K562 (cell line): ENCODE results near the gene ARHGAP33. TPM values are rescaled to one million over a fixed set of nuclear protein-coding genes. Genes with fewer than 3 reads are reported as not detected.

Experiments
- ATAC-seq: fragments of 200-7000 bp; cut with Tn5 transposase; 3 replicates; pipeline ENCODE4 v1.9.1; 2020; ENCODE audit warnings: moderate library complexity
- BruUV-seq: library from RNA; stranded (reverse); fragments of 400-500 nt; replicated peaks from 2 replicates; lab custom pipeline; 2021; lab: Mats Ljungman, UMichigan
- CTCF ChIA-PET: fragments of 300-600 bp; formaldehyde crosslinking; extraction: SDS; loops from one replicate; lab custom pipeline; 2021; ENCODE audit warnings: low intra/inter-chr PET ratio; lab: Yijun Ruan, JAX
- POLR2A ChIA-PET: fragments of 300-600, 350-650 bp; sonication (Branson Sonifier 250); formaldehyde crosslinking; extraction: SDS; loops from one replicate; lab custom pipeline; 2021; ENCODE audit warnings: antibody characterized with exemption, inconsistent platforms; lab: Yijun Ruan, JAX
- DNase-seq, 4 experiments: peaks; one replicate each; pipeline versions ENCODE4 v3.0.0 to v3.0.0-alpha.2; 2011 to 2018; ENCODE audit warnings: low spot score in 3 of 4, mixed read lengths in 3 of 4; ENCODE audit errors: extremely low read depth in 1 of 4
- FAIRE-seq: peaks from 2 replicates; lab custom pipeline; 2011; peaks lifted over from hg19 to GRCh38; lab: Jason Lieb, UNC
- H2AFZ ChIP-seq: 2 replicates; pipeline ENCODE4 v1.6.0; 2011; ENCODE audit warnings: low read depth, low read length, control low read depth, inconsistent platforms
- H3K27ac ChIP-seq: fragments of 200-600 bp; 3 replicates; pipeline ENCODE4 v1.8.0; 2011; ENCODE audit warnings: low read depth, mild to moderate bottlenecking, control low read depth, inconsistent platforms, low read length, moderate library complexity, mixed read lengths; ENCODE audit errors: extremely low read depth
- H3K27me3 ChIP-seq, 2 experiments: fragments of 300-600 bp in 1 of 2; 2 replicates in 1 of 2; 3 replicates in 1 of 2; pipeline versions ENCODE4 v1.6.0 to v1.8.0; 2011; ENCODE audit warnings: inconsistent platforms in 2 of 2, low read length in 2 of 2, mild to moderate bottlenecking in 1 of 2, mixed read lengths in 1 of 2, moderate library complexity in 1 of 2; ENCODE audit not compliant: control insufficient read depth in 2 of 2, insufficient read depth in 2 of 2
- H3K36me3 ChIP-seq: fragments of 300-600 bp; 3 replicates; pipeline ENCODE4 v1.8.0; 2011; ENCODE audit warnings: mild to moderate bottlenecking, low read length, inconsistent platforms; ENCODE audit not compliant: control insufficient read depth, insufficient read depth
- H3K4me1 ChIP-seq, 2 experiments: fragments of 200-600 bp in 1 of 2; replicated peaks in 1 of 2; 2 replicates in 1 of 2; 3 replicates in 1 of 2; pipeline versions ENCODE4 v1.5.1 to v1.8.0; 2011; ENCODE audit warnings: inconsistent platforms in 2 of 2, low read length in 2 of 2, mild to moderate bottlenecking in 1 of 2, mixed read lengths in 1 of 2, moderate library complexity in 1 of 2; ENCODE audit not compliant: control insufficient read depth in 2 of 2, insufficient read depth in 2 of 2
- H3K4me2 ChIP-seq: 2 replicates; pipeline ENCODE4 v1.6.1; 2011; ENCODE audit warnings: low read length, control low read depth, inconsistent platforms, mixed read lengths; ENCODE audit not compliant: insufficient read depth
- H3K4me3 ChIP-seq: fragments of 200-600 bp; sonication (generic), shearing (Covaris generic); 2 replicates; pipeline ENCODE4 v1.5.1; 2016; ENCODE audit warnings: control low read depth, inconsistent platforms
- H3K79me2 ChIP-seq: fragments of 200-600 bp; 3 replicates; pipeline ENCODE4 v1.8.0; 2011; ENCODE audit warnings: low read length, inconsistent platforms; ENCODE audit not compliant: control insufficient read depth, insufficient read depth
- H3K9ac ChIP-seq, 2 experiments: 2 replicates each; pipeline versions ENCODE4 v1.6.0 to v1.6.1; 2011; ENCODE audit warnings: low read depth in 2 of 2, low read length in 2 of 2, control low read depth in 1 of 2, inconsistent platforms in 1 of 2, mild to moderate bottlenecking in 1 of 2, mixed read lengths in 1 of 2; ENCODE audit not compliant: insufficient read depth in 1 of 2
- H3K9me1 ChIP-seq: one replicate; pipeline ENCODE4 v1.6.0; 2011; ENCODE audit warnings: inconsistent platforms, mild to moderate bottlenecking, low read length, moderate library complexity; ENCODE audit not compliant: control insufficient read depth, insufficient read depth
- H3K9me3 ChIP-seq: replicated peaks from 2 replicates; pipeline ENCODE4 v1.5.1; 2011; ENCODE audit warnings: low read depth, low read length, inconsistent platforms; ENCODE audit not compliant: control insufficient read depth, insufficient read depth
- H4K20me1 ChIP-seq: replicated peaks from 2 replicates; pipeline ENCODE4 v1.6.1; 2011; ENCODE audit warnings: low read length, inconsistent platforms, mixed read lengths; ENCODE audit not compliant: control insufficient read depth, insufficient read depth
- BACH1 ChIP-seq: fragments of 200-800 bp; sonication (Bioruptor generic); IDR thresholded peaks from 2 replicates; pipeline ENCODE4 v1.6.1; 2016; ENCODE audit warnings: missing genetic modification characterization, missing compliant biosample characterization
- KLF13 ChIP-seq: fragments of 450-650 bp; IDR thresholded peaks from 2 replicates; pipeline ENCODE4 v1.6.1; 2016; ENCODE audit warnings: missing genetic modification characterization, low read depth, mild to moderate bottlenecking, missing compliant biosample characterization, moderate library complexity, borderline replicate concordance
- RAD21 ChIP-seq, 2 experiments: fragments of 250-450 bp in 1 of 2; fragments of 450-650 bp in 1 of 2; sonication (Bioruptor Pico) in 1 of 2; formaldehyde crosslinking in 1 of 2; IDR thresholded peaks in 1 of 2; conservative IDR thresholded peaks in 1 of 2; 2 replicates each; pipeline versions ENCODE4 v1.4.0 to v1.8.0; 2020 to 2022; ENCODE audit warnings: mild to moderate bottlenecking in 2 of 2, moderate library complexity in 1 of 2
- RBM15 ChIP-seq: fragments of 200-400 bp; formaldehyde crosslinking; IDR thresholded peaks from 2 replicates; pipeline ENCODE4 v1.6.1; 2018; ENCODE audit warnings: mild to moderate bottlenecking, low read length, moderate library complexity; ENCODE audit not compliant: insufficient read depth
- TFAM ChIP-seq: fragments of 250-450 bp; sonication (Bioruptor Pico); conservative IDR thresholded peaks from 2 replicates; pipeline ENCODE4 v1.5.0; 2021; ENCODE audit warnings: mild to moderate bottlenecking, moderate library complexity
- XRCC3 ChIP-seq: fragments of 450-650 bp; IDR thresholded peaks from 2 replicates; pipeline ENCODE4 v1.6.1; 2017; ENCODE audit warnings: mild to moderate bottlenecking, moderate library complexity
- ZBTB17 ChIP-seq: fragments of 450-650 bp; formaldehyde crosslinking; IDR thresholded peaks from 2 replicates; pipeline ENCODE4 v1.4.0; 2020; ENCODE audit warnings: mild to moderate bottlenecking
- ZBTB8A ChIP-seq: fragments of 450-650 bp; IDR thresholded peaks from 2 replicates; pipeline ENCODE4 v1.6.1; 2018; ENCODE audit warnings: mild to moderate bottlenecking, moderate library complexity; ENCODE audit not compliant: partially characterized antibody
- ZNF324 ChIP-seq: fragments of 250-450 bp; sonication (Bioruptor Pico); IDR thresholded peaks from 2 replicates; pipeline ENCODE4 v1.4.0; 2020; ENCODE audit warnings: mild to moderate bottlenecking
- ZNF695 ChIP-seq: fragments of 450-650 bp; formaldehyde crosslinking; IDR thresholded peaks from 2 replicates; pipeline ENCODE4 v1.4.0; 2020; ENCODE audit warnings: mild to moderate bottlenecking, moderate library complexity
- WGBS: fragments of 100-300 bp; shearing (Covaris generic); methylation state at CpG from one replicate; pipeline ENCODE4 v1.1.6; 2016; ENCODE audit warnings: low coverage, mixed read lengths; ENCODE audit not compliant: insufficient coverage; ENCODE audit errors: missing lambda C conversion rate; 5-methylcytosine and 5-hydroxymethylcytosine counted together
- in situ Hi-C: fragments of 300-500 bp; cut with MboI; formaldehyde crosslinking; loops from 4 replicates; pipeline ENCODE4 v1.15.0; 2018; ENCODE audit warnings: inconsistent platforms, mixed read lengths
- intact Hi-C: fragments of 100-400 bp; cut with micrococcal nuclease; formaldehyde crosslinking; loops from 2 replicates; pipeline ENCODE4 v1.14.2; 2022
- polyA plus RNA-seq, 8 experiments: library from polyadenylated mRNA; depleted of rRNA in 4 of 8; stranded (reverse) in 5 of 8; unstranded in 3 of 8; fragments of >200 nt; fragmentation: Nextera tagmentation in 2 of 8; fragmentation: Illumina TruSeq in 1 of 8; extraction: Ambion mirVana in 2 of 8; extraction: Trizol in 1 of 8; gene quantifications; 2 replicates each; pipeline versions ENCODE4 v1.2.1 to v1.2.3, GENCODE V29; 2011 to 2014; ENCODE audit warnings: inconsistent platforms in 1 of 8, missing spikeins in 1 of 8
- total RNA-seq, 7 experiments: library from RNA; depleted of rRNA in 6 of 7; stranded (reverse); fragments of >200 nt in 6 of 7; fragmentation: Illumina TruSeq in 2 of 7; extraction: Trizol in 2 of 7; gene quantifications; 2 replicates each; pipeline versions ENCODE4 v1.2.1 to v1.2.3, GENCODE V29; 2011 to 2021; ENCODE audit warnings: low replicate concordance in 1 of 7
- TF ChIP-seq, protein P1 (sequence below), 2 experiments: fragments of 450-650 bp in 1 of 2; IDR thresholded peaks; 2 replicates each; pipeline ENCODE4 v1.6.1; 2011 to 2017; ENCODE audit warnings: low read depth in 2 of 2, antibody characterized with exemption in 1 of 2, borderline replicate concordance in 1 of 2, low read length in 1 of 2, mild to moderate bottlenecking in 1 of 2, mixed read lengths in 1 of 2; ENCODE audit not compliant: control insufficient read depth in 1 of 2
- TF ChIP-seq, protein P2 (sequence below): sonication (generic); formaldehyde crosslinking; IDR thresholded peaks from 2 replicates; pipeline ENCODE4 v1.5.0; 2020; ENCODE audit warnings: missing genetic modification reagents

Gene ARHGAP33
- total and polyA plus RNA-seq, 9 of the 15 experiments (the other 6 are each of a cell fraction or from before 2014, with no cell fraction given), result 0.06 to 26.6 (median 1.6) TPM; not detected in 1

DNA sequence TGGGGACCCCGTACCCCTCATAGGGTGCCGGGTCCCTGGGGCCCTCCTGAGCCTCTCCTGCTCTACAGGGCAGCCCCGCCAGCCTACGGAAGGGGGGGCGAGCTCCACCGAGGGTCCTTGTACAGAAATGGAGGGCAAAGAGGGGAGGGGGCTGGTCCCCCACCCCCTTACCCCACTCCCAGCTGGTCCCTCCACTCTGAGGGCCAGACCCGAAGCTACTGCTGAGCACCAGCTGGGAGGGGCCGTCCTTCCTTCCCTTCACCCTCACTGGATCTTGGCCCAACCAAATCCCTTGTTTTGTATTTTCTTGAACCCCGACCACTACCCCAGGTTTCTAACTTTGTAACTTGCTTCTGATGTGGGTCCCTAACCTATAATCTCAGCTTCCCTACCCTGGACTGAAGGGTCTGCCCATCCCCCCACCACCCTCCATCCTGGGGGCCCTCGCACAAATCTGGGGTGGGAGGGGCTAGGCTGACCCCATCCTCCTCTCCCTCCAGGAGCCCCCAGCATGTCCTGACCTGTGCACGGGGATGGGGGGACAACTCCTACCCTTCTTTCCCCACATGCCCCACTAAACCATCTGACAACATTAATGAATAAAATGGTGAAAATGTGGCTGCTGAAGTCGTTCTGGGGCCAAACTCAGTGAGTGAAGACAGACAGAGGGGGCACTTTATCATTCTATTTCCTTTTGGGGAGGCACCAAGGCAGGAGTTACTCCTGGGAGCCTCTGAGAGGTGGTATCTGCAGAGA is 13.0 kb downstream of the ARHGAP33 start:
- ChIA-PET POLR2A (interaction anchor here (1.2 to 1.3 kb wide), 2 partner anchors 11 to 22 kb away, joined by 3 read pairs; no protein-coding TSS in a partner anchor), CTCF (no interaction called here)
- DNase-seq (no peak), ATAC-seq (no peak), FAIRE-seq (no peak)
- TF ChIP-seq ZNF324 (CRISPR knock-in tag) (no peak), XRCC3 (no peak), BACH1 (tag) (no peak), TFAM (CRISPR knock-in tag) (no peak), ZBTB8A (no peak), ZNF695 (no peak), RBM15 (no peak), RAD21 (CRISPR knock-in tag; conservative IDR thresholded peaks at IDR 0.05 in 1 of 2, IDR thresholded peaks at IDR 0.05 in 1 of 2) (no peak), KLF13 (tag) (no peak), ZBTB17 (CRISPR knock-in tag) (no peak)
- TF ChIP-seq, protein P1, sequence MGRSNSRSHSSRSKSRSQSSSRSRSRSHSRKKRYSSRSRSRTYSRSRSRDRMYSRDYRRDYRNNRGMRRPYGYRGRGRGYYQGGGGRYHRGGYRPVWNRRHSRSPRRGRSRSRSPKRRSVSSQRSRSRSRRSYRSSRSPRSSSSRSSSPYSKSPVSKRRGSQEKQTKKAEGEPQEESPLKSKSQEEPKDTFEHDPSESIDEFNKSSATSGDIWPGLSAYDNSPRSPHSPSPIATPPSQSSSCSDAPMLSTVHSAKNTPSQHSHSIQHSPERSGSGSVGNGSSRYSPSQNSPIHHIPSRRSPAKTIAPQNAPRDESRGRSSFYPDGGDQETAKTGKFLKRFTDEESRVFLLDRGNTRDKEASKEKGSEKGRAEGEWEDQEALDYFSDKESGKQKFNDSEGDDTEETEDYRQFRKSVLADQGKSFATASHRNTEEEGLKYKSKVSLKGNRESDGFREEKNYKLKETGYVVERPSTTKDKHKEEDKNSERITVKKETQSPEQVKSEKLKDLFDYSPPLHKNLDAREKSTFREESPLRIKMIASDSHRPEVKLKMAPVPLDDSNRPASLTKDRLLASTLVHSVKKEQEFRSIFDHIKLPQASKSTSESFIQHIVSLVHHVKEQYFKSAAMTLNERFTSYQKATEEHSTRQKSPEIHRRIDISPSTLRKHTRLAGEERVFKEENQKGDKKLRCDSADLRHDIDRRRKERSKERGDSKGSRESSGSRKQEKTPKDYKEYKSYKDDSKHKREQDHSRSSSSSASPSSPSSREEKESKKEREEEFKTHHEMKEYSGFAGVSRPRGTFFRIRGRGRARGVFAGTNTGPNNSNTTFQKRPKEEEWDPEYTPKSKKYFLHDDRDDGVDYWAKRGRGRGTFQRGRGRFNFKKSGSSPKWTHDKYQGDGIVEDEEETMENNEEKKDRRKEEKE (IDR thresholded peaks at IDR 0.05; ENCODE audit: borderline replicate concordance in 1 of 2, control insufficient read depth in 1 of 2, low read depth in 2 of 2, low read length in 1 of 2), result no peak
- TF ChIP-seq, protein P2, sequence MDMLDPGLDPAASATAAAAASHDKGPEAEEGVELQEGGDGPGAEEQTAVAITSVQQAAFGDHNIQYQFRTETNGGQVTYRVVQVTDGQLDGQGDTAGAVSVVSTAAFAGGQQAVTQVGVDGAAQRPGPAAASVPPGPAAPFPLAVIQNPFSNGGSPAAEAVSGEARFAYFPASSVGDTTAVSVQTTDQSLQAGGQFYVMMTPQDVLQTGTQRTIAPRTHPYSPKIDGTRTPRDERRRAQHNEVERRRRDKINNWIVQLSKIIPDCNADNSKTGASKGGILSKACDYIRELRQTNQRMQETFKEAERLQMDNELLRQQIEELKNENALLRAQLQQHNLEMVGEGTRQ (CRISPR knock-in tag), result no peak
- intact Hi-C loops, result no loop called here
- no peaks in the 10 kb centered on the region for H3K9me3 ChIP-seq
- no peaks in the 10 kb centered on the region for H3K27me3 ChIP-seq
- no peak overlapping the region for H3K9ac ChIP-seq
- WGBS, result 28% methylated on average over 5 of the region's 12 CpGs
- H3K79me2 ChIP-seq, result no peaks in the 10 kb centered on the region
- no peak overlapping the region for H3K27ac ChIP-seq
- H3K4me3 ChIP-seq, result no peak overlapping the region
- no peaks in the 10 kb centered on the region for H3K9me1 ChIP-seq
- no peaks in the 10 kb centered on the region for H4K20me1 ChIP-seq
- no peak overlapping the region for H2AFZ ChIP-seq
- H3K4me1 ChIP-seq, result peaks cover 0 to 60% of the 10 kb centered on the region in 2 experiments; a peak in 3 of 5 replicates
- H3K4me2 ChIP-seq, result no peak overlapping the region
- no TSS peak for BruUV-seq
- no peaks in the 10 kb centered on the region for H3K36me3 ChIP-seq
- in situ Hi-C loops, result no loop called here
